Measurements from ENCODE around the gene PFN3. TPM values are rescaled to one million over a fixed set of nuclear protein-coding genes. Genes with fewer than 3 reads are reported as not detected.

The PFN3 gene
- total and polyA plus RNA-seq, 2 of the 13 experiments (the other 11 are each of a cell fraction or from before 2014, with no cell fraction given) = not detected

DNA sequence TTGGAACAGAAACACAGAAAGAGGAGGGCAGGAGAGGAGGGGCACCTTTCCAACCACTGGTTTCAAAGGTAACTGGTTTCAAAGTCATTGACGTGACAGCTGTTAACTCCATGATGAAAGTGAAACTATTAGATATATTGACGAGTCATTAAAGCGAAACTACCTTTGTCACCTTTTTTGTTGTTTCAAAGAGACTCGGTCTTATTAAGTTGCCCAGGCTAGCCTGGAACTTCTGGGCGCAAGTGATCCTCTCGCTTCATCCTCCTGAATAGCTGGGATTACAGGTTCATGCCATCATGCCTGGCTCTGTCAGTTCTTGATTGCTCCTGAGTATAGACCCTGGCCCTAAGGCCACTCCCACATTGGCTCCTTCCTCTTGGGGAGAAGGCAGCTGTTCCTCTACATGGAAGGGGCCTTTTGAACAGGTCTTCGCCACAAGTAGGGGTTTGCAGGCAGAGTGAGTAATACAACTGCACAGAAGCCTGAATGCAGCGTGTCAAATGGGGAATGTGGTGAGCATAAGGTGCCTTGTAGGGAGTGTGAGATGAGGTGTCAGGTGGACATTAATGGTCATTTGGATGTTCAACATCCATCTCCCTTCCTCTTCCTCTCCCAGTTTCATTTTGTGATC, 12.3 kb upstream of the PFN3 start:
- no peak for DNase-seq (ENCODE audit: low spot score)
- 30% methylated on average over 8 of the region's 8 CpGs for WGBS (ENCODE audit: low lambda C conversion rate)
- BruUV-seq (replicated peaks) = no TSS peak
- Histone ChIP-seq H3K36me3 (replicated peaks in 1 of 2; ENCODE audit: control insufficient read depth in 1 of 2, insufficient read depth in 2 of 2, low read length in 2 of 2) (no peaks in the 10 kb centered on the region), H3K4me3 (replicated peaks in 1 of 3; ENCODE audit: insufficient read depth in 1 of 3, low read depth in 2 of 3, low read length in 3 of 3) (peak overlapping the region in 2 of 3 experiments; percentile 8 to 18; a peak in 1 of 6 replicates), H3K27ac (ENCODE audit: extremely low read length, insufficient read depth, low read length) (no peak overlapping the region), H2AFZ (ENCODE audit: low read length) (peak overlapping the region; percentile 56), H3K27me3 (ENCODE audit: control insufficient read depth in 1 of 2, insufficient read depth in 2 of 2, low read length in 2 of 2) (0 out of 5 replicates have a peak, but pooled peaks cover 0 to 9% of the 10 kb centered on the region in 2 experiments), H3K9ac (ENCODE audit: insufficient read depth, low read depth, low read length) (no peak overlapping the region), H3K9me3 (ENCODE audit: low read length) (no peaks in the 10 kb centered on the region), H3K79me2 (ENCODE audit: insufficient read depth, low read length) (no peaks in the 10 kb centered on the region), H3K4me1 (ENCODE audit: insufficient read depth, low read length) (peaks cover 42% of the 10 kb centered on the region), H3K4me2 (ENCODE audit: low read depth, low read length) (peak overlapping the region; percentile 55), H4K20me1 (ENCODE audit: insufficient read depth, low read length) (no peaks in the 10 kb centered on the region)
- intact Hi-C loops (cut with micrococcal nuclease; ENCODE audit: unreplicated experiment) (no loop called here), in situ Hi-C loops (cut with HindIII; ENCODE audit: extremely low pct_ligation_motif_present, low pct_unique_long_range_greater_than_20kb) (no loop called here)
- POLR2A ChIA-PET = interaction anchor here (0.8 to 1.3 kb wide), 3 partner anchors 11 to 34 kb away, joined by 3 read pairs; partner anchors contain the start of gene GRK6
- no peak for FAIRE-seq
- TF ChIP-seq ZBTB7B (CRISPR knock-in tag; IDR thresholded peaks at IDR 0.05) = no peak
- no peak for TF ChIP-seq ZNF263 (CRISPR knock-in tag; IDR thresholded peaks at IDR 0.05)
- TF ChIP-seq KDM2A (CRISPR knock-in tag; IDR thresholded peaks at IDR 0.05; ENCODE audit: borderline replicate concordance, low read depth) = no peak
- TF ChIP-seq, protein P1, sequence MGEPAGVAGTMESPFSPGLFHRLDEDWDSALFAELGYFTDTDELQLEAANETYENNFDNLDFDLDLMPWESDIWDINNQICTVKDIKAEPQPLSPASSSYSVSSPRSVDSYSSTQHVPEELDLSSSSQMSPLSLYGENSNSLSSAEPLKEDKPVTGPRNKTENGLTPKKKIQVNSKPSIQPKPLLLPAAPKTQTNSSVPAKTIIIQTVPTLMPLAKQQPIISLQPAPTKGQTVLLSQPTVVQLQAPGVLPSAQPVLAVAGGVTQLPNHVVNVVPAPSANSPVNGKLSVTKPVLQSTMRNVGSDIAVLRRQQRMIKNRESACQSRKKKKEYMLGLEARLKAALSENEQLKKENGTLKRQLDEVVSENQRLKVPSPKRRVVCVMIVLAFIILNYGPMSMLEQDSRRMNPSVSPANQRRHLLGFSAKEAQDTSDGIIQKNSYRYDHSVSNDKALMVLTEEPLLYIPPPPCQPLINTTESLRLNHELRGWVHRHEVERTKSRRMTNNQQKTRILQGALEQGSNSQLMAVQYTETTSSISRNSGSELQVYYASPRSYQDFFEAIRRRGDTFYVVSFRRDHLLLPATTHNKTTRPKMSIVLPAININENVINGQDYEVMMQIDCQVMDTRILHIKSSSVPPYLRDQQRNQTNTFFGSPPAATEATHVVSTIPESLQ (CRISPR knock-in tag; conservative IDR thresholded peaks at IDR 0.05) = no peak
- ATAC-seq = no peak
- CTCF ChIA-PET (ENCODE audit: low intra/inter-chr PET ratio, low total read pairs) = no interaction called here

DNA sequence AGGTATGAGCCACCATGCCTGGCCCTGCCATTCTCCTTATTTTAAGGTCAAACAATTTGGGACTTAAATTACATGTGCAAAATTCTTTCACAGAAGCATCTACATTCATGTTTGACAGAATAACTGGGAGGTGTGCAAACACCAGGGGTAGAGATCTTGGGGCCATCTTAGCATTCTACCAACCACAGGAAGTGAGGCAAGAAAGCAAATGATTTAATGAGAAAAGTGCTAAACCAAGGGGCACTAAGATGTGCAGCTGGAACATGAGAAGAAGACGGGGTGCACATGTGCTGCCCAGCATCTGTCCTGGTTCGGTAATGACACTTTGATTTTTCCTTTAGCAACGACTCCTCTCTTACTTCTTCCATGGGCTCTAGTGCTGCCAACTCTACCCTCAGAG, 10.1 kb upstream of the PFN3 start:
- no peak overlapping the region for H3K4me3 ChIP-seq (replicated peaks in 1 of 3; ENCODE audit: insufficient read depth in 1 of 3, low read depth in 2 of 3, low read length in 3 of 3)
- no peaks in the 10 kb centered on the region for H3K9me3 ChIP-seq (ENCODE audit: low read length)
- H3K4me1 ChIP-seq (ENCODE audit: insufficient read depth, low read length) = peaks cover 31% of the 10 kb centered on the region
- no peaks in the 10 kb centered on the region for H3K36me3 ChIP-seq (replicated peaks in 1 of 2; ENCODE audit: control insufficient read depth in 1 of 2, insufficient read depth in 2 of 2, low read length in 2 of 2)
- intact Hi-C loops (cut with micrococcal nuclease; ENCODE audit: unreplicated experiment) (no loop called here), in situ Hi-C loops (cut with HindIII; ENCODE audit: extremely low pct_ligation_motif_present, low pct_unique_long_range_greater_than_20kb) (no loop called here)
- H3K9ac ChIP-seq (ENCODE audit: insufficient read depth, low read depth, low read length) = no peak overlapping the region
- no peak for FAIRE-seq
- no peak overlapping the region for H2AFZ ChIP-seq (ENCODE audit: low read length)
- no peaks in the 10 kb centered on the region for H4K20me1 ChIP-seq (ENCODE audit: insufficient read depth, low read length)
- no peak for DNase-seq (ENCODE audit: low spot score)
- 0 out of 5 replicates have a peak, but pooled peaks cover 0 to 3% of the 10 kb centered on the region in 2 experiments for H3K27me3 ChIP-seq (ENCODE audit: control insufficient read depth in 1 of 2, insufficient read depth in 2 of 2, low read length in 2 of 2)
- no peaks in the 10 kb centered on the region for H3K79me2 ChIP-seq (ENCODE audit: insufficient read depth, low read length)
- WGBS (ENCODE audit: low lambda C conversion rate) = 24% methylated on average over 3 of the region's 3 CpGs
- no peak overlapping the region for H3K4me2 ChIP-seq (ENCODE audit: low read depth, low read length)
- H3K27ac ChIP-seq (ENCODE audit: extremely low read length, insufficient read depth, low read length) = no peak overlapping the region
- ChIA-PET CTCF (ENCODE audit: low intra/inter-chr PET ratio, low total read pairs) (no interaction called here), POLR2A (interaction anchor here (2.7 kb wide), 1 partner anchor 32 kb away, joined by 22 read pairs; no protein-coding TSS in a partner anchor)
- ATAC-seq = no peak
- no TSS peak for BruUV-seq (replicated peaks)
- no peak for TF ChIP-seq PLRG1 (conservative IDR thresholded peaks at IDR 0.05)
- TF ChIP-seq, protein P2, sequence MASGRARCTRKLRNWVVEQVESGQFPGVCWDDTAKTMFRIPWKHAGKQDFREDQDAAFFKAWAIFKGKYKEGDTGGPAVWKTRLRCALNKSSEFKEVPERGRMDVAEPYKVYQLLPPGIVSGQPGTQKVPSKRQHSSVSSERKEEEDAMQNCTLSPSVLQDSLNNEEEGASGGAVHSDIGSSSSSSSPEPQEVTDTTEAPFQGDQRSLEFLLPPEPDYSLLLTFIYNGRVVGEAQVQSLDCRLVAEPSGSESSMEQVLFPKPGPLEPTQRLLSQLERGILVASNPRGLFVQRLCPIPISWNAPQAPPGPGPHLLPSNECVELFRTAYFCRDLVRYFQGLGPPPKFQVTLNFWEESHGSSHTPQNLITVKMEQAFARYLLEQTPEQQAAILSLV (CRISPR knock-in tag; IDR thresholded peaks at IDR 0.05; ENCODE audit: borderline replicate concordance) = no peak
- no peak for TF ChIP-seq YY1 (IDR thresholded peaks at IDR 0.05; ENCODE audit: insufficient read depth, insufficient replicate concordance, low read depth, low read length)
- TF ChIP-seq, protein P3, sequence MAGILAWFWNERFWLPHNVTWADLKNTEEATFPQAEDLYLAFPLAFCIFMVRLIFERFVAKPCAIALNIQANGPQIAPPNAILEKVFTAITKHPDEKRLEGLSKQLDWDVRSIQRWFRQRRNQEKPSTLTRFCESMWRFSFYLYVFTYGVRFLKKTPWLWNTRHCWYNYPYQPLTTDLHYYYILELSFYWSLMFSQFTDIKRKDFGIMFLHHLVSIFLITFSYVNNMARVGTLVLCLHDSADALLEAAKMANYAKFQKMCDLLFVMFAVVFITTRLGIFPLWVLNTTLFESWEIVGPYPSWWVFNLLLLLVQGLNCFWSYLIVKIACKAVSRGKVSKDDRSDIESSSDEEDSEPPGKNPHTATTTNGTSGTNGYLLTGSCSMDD (CRISPR knock-in tag; IDR thresholded peaks at IDR 0.05) = no peak
- TF ChIP-seq ZNF367 (CRISPR knock-in tag; IDR thresholded peaks at IDR 0.05; ENCODE audit: borderline replicate concordance) = no peak
- no peak for TF ChIP-seq ZFYVE20 (CRISPR knock-in tag; IDR thresholded peaks at IDR 0.05; ENCODE audit: borderline replicate concordance, low read depth)
- no peak for TF ChIP-seq FOSL2 (CRISPR knock-in tag; IDR thresholded peaks at IDR 0.05)
- no peak for TF ChIP-seq CBFB (CRISPR knock-in tag; IDR thresholded peaks at IDR 0.05)

Measured in HepG2 (cell line).